ENCODE results near the gene DCST1. TPM values are rescaled to one million over a fixed set of nuclear protein-coding genes. Genes with fewer than 3 reads are reported as not detected.
A peak's percentile ranks its signal among the peaks of the same experiment; 100 is the strongest.

The DCST1 gene
- total RNA-seq, 4 donors from 2014 or later = 0.19 TPM; not detected in 3

- TF ChIP-seq POLR2A (IDR thresholded peaks at IDR 0.05) (no peak), CTCF (IDR thresholded peaks at IDR 0.05) (no peak)
- H3K27ac ChIP-seq = no peak overlapping the region
- H3K36me3 ChIP-seq = no peaks in the 10 kb centered on the region
- H3K4me3 ChIP-seq = no peak overlapping the region
- H3K4me1 ChIP-seq = peaks cover 35 to 70% (median 36%) of the 10 kb centered on the region in 3 donors
- H3K27me3 ChIP-seq = peaks cover 0 to 20% (median 10%) of the 10 kb centered on the region in 4 donors
- intact Hi-C loops (cut with DNase I) = no loop called here
- DNase-seq = no peak
- WGBS, 2 donors = 68 to 72% methylated on average over 3 to 4 of the region's 5 CpGs
- H3K9me3 ChIP-seq = no peaks in the 10 kb centered on the region
These were observed 41.9 kb downstream of the DCST1 start for GRCh38 chr1:155075535-155075934.

DNA sequence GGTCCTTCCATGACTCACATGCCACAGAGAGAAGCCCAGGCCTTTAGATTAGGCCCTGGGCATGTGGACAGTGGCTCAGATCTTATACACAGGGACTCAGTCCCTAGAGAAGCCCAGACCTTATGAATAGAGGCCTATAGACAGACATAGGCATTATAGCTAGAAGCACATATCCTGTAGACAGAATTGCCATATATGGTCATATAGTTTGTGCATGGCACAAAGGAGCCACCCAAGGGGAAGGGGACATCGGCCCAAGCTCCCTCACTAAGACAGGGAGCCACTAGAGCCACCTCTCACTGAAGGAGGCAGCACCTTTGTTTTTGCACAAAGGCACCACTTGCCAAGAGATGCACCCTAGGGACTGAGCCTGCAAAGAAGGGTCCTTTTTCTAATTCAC, 42.7 kb downstream of the DCST1 start:
- peaks cover 37 to 70% (median 39%) of the 10 kb centered on the region in 3 donors for H3K4me1 ChIP-seq
- no peaks in the 10 kb centered on the region for H3K36me3 ChIP-seq
- intact Hi-C loops (cut with DNase I) = no loop called here
- H3K27ac ChIP-seq = no peak overlapping the region
- H3K27me3 ChIP-seq = peaks cover 0 to 28% (median 12%) of the 10 kb centered on the region in 4 donors
- no peak overlapping the region for H3K4me3 ChIP-seq
- TF ChIP-seq CTCF (IDR thresholded peaks at IDR 0.05) (no peak), POLR2A (IDR thresholded peaks at IDR 0.05) (no peak)
- WGBS, 2 donors = 67 to 86% methylated on average over 1 of the region's 1 CpG
- DNase-seq = no peak
- no peaks in the 10 kb centered on the region for H3K9me3 ChIP-seq

- intact Hi-C loops (cut with DNase I) = no loop called here
- Histone ChIP-seq H3K36me3 (no peaks in the 10 kb centered on the region), H3K27me3 (peaks cover 0 to 38% (median 15%) of the 10 kb centered on the region in 4 donors), H3K27ac (peak overlapping the region; percentile 14 to 82 (median 52)), H3K9me3 (no peaks in the 10 kb centered on the region), H3K4me1 (peaks cover 42 to 70% (median 48%) of the 10 kb centered on the region in 3 donors), H3K4me3 (no peak overlapping the region)
- 89% methylated on average over 3 of the region's 3 CpGs; no CpG with 5 or more reads in 1 of the 2 donors for WGBS, 2 donors
- TF ChIP-seq CTCF (IDR thresholded peaks at IDR 0.05) (no peak), POLR2A (IDR thresholded peaks at IDR 0.05) (no peak)
- no peak for DNase-seq
These were observed 43.7 kb downstream of the DCST1 start for GRCh38 chr1:155077346-155077745.

DNA sequence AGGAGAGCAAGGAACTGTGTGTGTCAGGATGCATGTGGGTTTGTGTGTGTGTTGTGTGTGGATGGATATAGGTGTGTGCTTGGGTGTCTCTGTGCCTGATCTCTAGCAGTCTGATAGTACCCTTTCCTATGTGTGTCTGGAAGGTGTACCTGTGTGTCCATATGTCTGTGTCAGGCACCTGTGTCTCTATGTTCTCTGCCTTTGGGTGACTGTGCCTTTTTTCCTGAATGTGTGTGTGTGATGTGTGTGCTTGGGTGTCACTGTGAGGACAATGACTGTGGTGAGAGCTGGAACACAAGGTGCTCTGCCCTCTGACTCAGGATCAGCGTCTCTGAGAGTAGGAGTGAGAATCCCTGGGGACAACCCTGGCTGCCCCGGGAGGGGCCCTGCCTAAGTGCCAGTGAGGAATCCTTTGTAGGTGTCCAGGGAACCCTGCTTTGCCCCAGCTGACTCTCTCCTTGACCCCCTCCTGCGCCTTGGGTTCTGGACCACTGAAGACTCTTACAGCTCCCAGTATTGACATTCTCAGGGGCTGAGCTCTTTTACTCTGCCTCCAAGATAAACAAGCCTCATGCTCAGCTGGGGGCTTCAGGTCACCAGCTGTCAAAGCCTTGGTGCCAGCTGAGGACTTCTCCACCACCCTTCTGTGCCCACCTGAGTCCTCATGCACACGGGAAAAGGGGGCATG, 44.3 kb downstream of the DCST1 start:
- H3K4me3 ChIP-seq = peak overlapping the region in 2 of 4 donors; percentile 61 to 65
- intact Hi-C loops (cut with DNase I) = no loop called here
- DNase-seq = no peak
- H3K9me3 ChIP-seq = no peaks in the 10 kb centered on the region
- TF ChIP-seq POLR2A (IDR thresholded peaks at IDR 0.05) (no peak), CTCF (IDR thresholded peaks at IDR 0.05) (no peak)
- no peaks in the 10 kb centered on the region for H3K36me3 ChIP-seq
- peaks cover 47 to 70% (median 53%) of the 10 kb centered on the region in 3 donors for H3K4me1 ChIP-seq
- peak overlapping the region; percentile 14 to 90 (median 73) for H3K27ac ChIP-seq
- H3K27me3 ChIP-seq = peaks cover 0 to 44% (median 19%) of the 10 kb centered on the region in 4 donors
- 29% methylated on average over 1 of the region's 4 CpGs; no CpG with 5 or more reads in 1 of the 2 donors for WGBS, 2 donors

GRCh38 chr1:155078469-155079209, 45.0 kb downstream of the DCST1 start, which contains the start of gene EFNA3:
Gene EFNA3, plus strand, starts transcription at chr1:155078837. Its CDS starts 105 bp downstream, at chr1:155078942.
- intact Hi-C loops (cut with DNase I) = no loop called here

More at GRCh38 chr1:155078469-155079209, 45.0 kb downstream of the DCST1 start, which contains the start of gene EFNA3:
- no peak for DNase-seq
- H3K27ac ChIP-seq = peak within 1 kb of the TSS; percentile 14 to 90 (median 80)
- H3K27me3 ChIP-seq = peaks cover 0 to 51% (median 20%) of the 10 kb centered on the region in 4 donors
- no peaks in the 10 kb centered on the region for H3K9me3 ChIP-seq
- no peaks in the 10 kb centered on the region for H3K36me3 ChIP-seq
- H3K4me3 ChIP-seq = peak within 1 kb of the TSS; percentile 61 to 71 (median 64)
- 11% methylated on average over 1 of the region's 59 CpGs; no CpG with 5 or more reads in 1 of the 2 donors for WGBS, 2 donors
- H3K4me1 ChIP-seq = peaks cover 54 to 70% (median 55%) of the 10 kb centered on the region in 3 donors
- peak in 2 of 4 donors; percentile 47 to 77 for TF ChIP-seq POLR2A (IDR thresholded peaks at IDR 0.05)
- TF ChIP-seq CTCF (IDR thresholded peaks at IDR 0.05) = no peak

Measured in esophagus squamous epithelium (tissue), 5 donors.